Posterior cingulate gyrus (tissue), 11 donors: ENCODE measurements around the gene SIRT7.

Source experiments
- DNase-seq, 10 donors: peaks; one replicate each; pipeline versions ENCODE4 v3.0.0 to v3.0.0-alpha.2; 2020 to 2021; ENCODE audit warnings: mixed read lengths in 3 of 10
- intact Hi-C: fragments of 100-400 bp; cut with DNase I; formaldehyde crosslinking; loops from one replicate; pipeline ENCODE4 v1.15.1; 2023

Gene SIRT7

GRCh38 chr17:81933178-81933699 lies 15.3 kb upstream of the SIRT7 start:
- intact Hi-C loops, result no loop called here
- DNase-seq, result no peak

GRCh38 chr17:81932333-81932983 lies 14.5 kb upstream of the SIRT7 start:
- no peak for DNase-seq
- intact Hi-C loops, result no loop called here

GRCh38 chr17:81931557-81932332 lies 13.8 kb upstream of the SIRT7 start:
- DNase-seq, result no peak
- intact Hi-C loops, result no loop called here

- intact Hi-C loops, result no loop called here
- no peak for DNase-seq
Observed at GRCh38 chr17:81931189-81931556, 13.2 kb upstream of the SIRT7 start.

- intact Hi-C loops, result no loop called here
- DNase-seq, result no peak
Observed at GRCh38 chr17:81930142-81931125, 12.5 kb upstream of the SIRT7 start.

GRCh38 chr17:81929253-81930141 lies 11.5 kb upstream of the SIRT7 start:
- no peak for DNase-seq
- intact Hi-C loops, result no loop called here

- intact Hi-C loops, result no loop called here
Observed at GRCh38 chr17:81928544-81929252, 10.7 kb upstream of the SIRT7 start.

GRCh38 chr17:81927653-81928543 lies 9.9 kb upstream of the SIRT7 start, which contains the start of gene MAFG:
TSS of gene MAFG (minus strand) at chr17:81927735. CDS start at chr17:81923185, 4,550 bp downstream.
- peak; percentile 84 to 98 (median 88) for DNase-seq
- intact Hi-C loops, result no loop called here

More at GRCh38 chr17:81928544-81929252, 10.7 kb upstream of the SIRT7 start:
- DNase-seq, result no peak

GRCh38 chr17:81927152-81927652 lies 9.2 kb upstream of the SIRT7 start:
- no peak for DNase-seq
- intact Hi-C loops, result no loop called here

- intact Hi-C loops, result no loop called here
- peak in 3 of 10 donors; percentile 22 to 42 (median 34) for DNase-seq
Observed at GRCh38 chr17:81926451-81927151, 8.6 kb upstream of the SIRT7 start.

GRCh38 chr17:81925860-81926450 lies 8.0 kb upstream of the SIRT7 start:
- intact Hi-C loops, result no loop called here
- no peak for DNase-seq

GRCh38 chr17:81924557-81925532 lies 6.9 kb upstream of the SIRT7 start:
- no peak for DNase-seq
- intact Hi-C loops, result no loop called here

- DNase-seq, result peak in 8 of 10 donors; percentile 36 to 92 (median 56)
Observed at GRCh38 chr17:81923302-81924260, 5.6 kb upstream of the SIRT7 start.

GRCh38 chr17:81922566-81923301 lies 4.8 kb upstream of the SIRT7 start:
- intact Hi-C loops, result no loop called here

More at GRCh38 chr17:81923302-81924260, 5.6 kb upstream of the SIRT7 start:
- intact Hi-C loops, result no loop called here

More at GRCh38 chr17:81922566-81923301, 4.8 kb upstream of the SIRT7 start:
- DNase-seq, result no peak
